Loucy (cell line): Measurements from ENCODE around the gene TSEN54.

Experiments used
- H2AFZ ChIP-seq: fragments of 200-600 bp; sonication (generic); 2 replicates; pipeline ENCODE4 v1.6.0; 2016; ENCODE audit warnings: antibody characterized with exemption, mild to moderate bottlenecking, low read length, moderate library complexity
- H3F3A ChIP-seq: fragments of 200-600 bp; 2 replicates; pipeline ENCODE4 v1.6.0; 2016; ENCODE audit warnings: antibody characterized with exemption, low read depth, mild to moderate bottlenecking
- H3K27me3 ChIP-seq: fragments of 200-600 bp; sonication (generic); 2 replicates; pipeline ENCODE4 v1.6.1; 2014; ENCODE audit warnings: low read length, mild to moderate bottlenecking; ENCODE audit not compliant: insufficient read depth, poor library complexity, severe bottlenecking
- H3K36me3 ChIP-seq: fragments of 200-600 bp; sonication (generic); 2 replicates; pipeline ENCODE4 v1.6.1; 2016; ENCODE audit warnings: low read length; ENCODE audit not compliant: insufficient read depth
- H3K4me1 ChIP-seq: fragments of 200-600 bp; sonication (generic); 2 replicates; pipeline ENCODE4 v1.5.1; 2014; ENCODE audit warnings: low read length, mild to moderate bottlenecking; ENCODE audit not compliant: insufficient read depth, poor library complexity, severe bottlenecking
- H3K4me2 ChIP-seq: fragments of 200-600 bp; sonication (generic); 2 replicates; pipeline ENCODE4 v1.6.0; 2014; ENCODE audit warnings: antibody characterized with exemption, low read length, low read depth, mild to moderate bottlenecking; ENCODE audit not compliant: poor library complexity, severe bottlenecking
- H3K4me3 ChIP-seq: fragments of 200-600 bp; sonication (generic); 2 replicates; pipeline ENCODE4 v1.5.1; 2014; ENCODE audit warnings: low read length, mild to moderate bottlenecking, mixed read lengths; ENCODE audit not compliant: poor library complexity, severe bottlenecking
- H3K79me2 ChIP-seq: fragments of 200-600 bp; sonication (generic); 2 replicates; pipeline ENCODE4 v1.6.1; 2014; ENCODE audit warnings: low read length; ENCODE audit not compliant: insufficient read depth
- H3K9ac ChIP-seq: fragments of 200-600 bp; sonication (generic); 2 replicates; pipeline ENCODE4 v1.6.0; 2014; ENCODE audit warnings: mild to moderate bottlenecking, low read depth, low read length, moderate library complexity; ENCODE audit not compliant: poor library complexity, severe bottlenecking
- H3K9me2 ChIP-seq: fragments of 200-600 bp; sonication (generic); replicated peaks from 2 replicates; pipeline ENCODE4 v1.6.1; 2016; ENCODE audit warnings: low read depth, low read length, mixed read lengths
- H3K9me3 ChIP-seq: fragments of 200-600 bp; sonication (generic); 2 replicates; pipeline ENCODE4 v1.6.1; 2014; ENCODE audit warnings: mild to moderate bottlenecking, antibody characterized with exemption, low read length, low read depth; ENCODE audit not compliant: insufficient read depth
- H4K20me1 ChIP-seq: fragments of 200-600 bp; sonication (generic); 2 replicates; pipeline ENCODE4 v1.6.0; 2014; ENCODE audit warnings: antibody characterized with exemption, low read length, mild to moderate bottlenecking; ENCODE audit not compliant: insufficient read depth, poor library complexity, severe bottlenecking
- EZH2phosphoT487 ChIP-seq: fragments of 200-600 bp; IDR thresholded peaks from 2 replicates; pipeline ENCODE4 v1.6.1; 2018; ENCODE audit warnings: antibody characterized with exemption, mild to moderate bottlenecking, moderate library complexity, borderline replicate concordance
- TF ChIP-seq, protein P1 (sequence below): fragments of 200-600 bp; sonication (generic); conservative IDR thresholded peaks from 2 replicates; pipeline ENCODE4 v1.5.1; 2014; ENCODE audit warnings: mild to moderate bottlenecking, antibody characterized with exemption, low read length

Gene TSEN54

DNA sequence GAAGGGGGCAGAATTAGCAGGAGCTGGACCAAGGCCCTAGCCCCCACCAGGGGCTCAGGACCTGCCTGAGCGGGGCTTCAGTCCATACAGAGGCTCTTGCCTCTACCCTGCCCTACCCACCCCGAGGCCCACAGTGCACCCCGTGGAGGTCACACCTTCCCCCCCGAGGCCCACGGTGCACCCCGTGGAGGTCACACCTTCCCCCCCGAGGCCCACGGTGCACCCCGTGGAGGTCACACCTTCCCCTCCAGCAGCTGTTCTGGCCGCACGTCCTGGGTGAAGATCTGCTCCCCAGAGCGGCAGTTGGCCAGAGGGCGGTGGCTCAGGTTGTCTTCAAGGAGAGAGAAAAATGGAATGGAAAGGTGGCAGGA lies 12.4 kb upstream of the TSEN54 start:
- no peaks in the 10 kb centered on the region for H3K9me3 ChIP-seq
- peaks cover 4% of the 10 kb centered on the region; the same call in 1 of the 2 replicates for H3K36me3 ChIP-seq
- no peaks in the 10 kb centered on the region for H4K20me1 ChIP-seq
- H2AFZ ChIP-seq: no peak overlapping the region
- TF ChIP-seq, protein P1, sequence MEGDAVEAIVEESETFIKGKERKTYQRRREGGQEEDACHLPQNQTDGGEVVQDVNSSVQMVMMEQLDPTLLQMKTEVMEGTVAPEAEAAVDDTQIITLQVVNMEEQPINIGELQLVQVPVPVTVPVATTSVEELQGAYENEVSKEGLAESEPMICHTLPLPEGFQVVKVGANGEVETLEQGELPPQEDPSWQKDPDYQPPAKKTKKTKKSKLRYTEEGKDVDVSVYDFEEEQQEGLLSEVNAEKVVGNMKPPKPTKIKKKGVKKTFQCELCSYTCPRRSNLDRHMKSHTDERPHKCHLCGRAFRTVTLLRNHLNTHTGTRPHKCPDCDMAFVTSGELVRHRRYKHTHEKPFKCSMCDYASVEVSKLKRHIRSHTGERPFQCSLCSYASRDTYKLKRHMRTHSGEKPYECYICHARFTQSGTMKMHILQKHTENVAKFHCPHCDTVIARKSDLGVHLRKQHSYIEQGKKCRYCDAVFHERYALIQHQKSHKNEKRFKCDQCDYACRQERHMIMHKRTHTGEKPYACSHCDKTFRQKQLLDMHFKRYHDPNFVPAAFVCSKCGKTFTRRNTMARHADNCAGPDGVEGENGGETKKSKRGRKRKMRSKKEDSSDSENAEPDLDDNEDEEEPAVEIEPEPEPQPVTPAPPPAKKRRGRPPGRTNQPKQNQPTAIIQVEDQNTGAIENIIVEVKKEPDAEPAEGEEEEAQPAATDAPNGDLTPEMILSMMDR: no peak
- TF ChIP-seq EZH2phosphoT487: no peak
- H3K79me2 ChIP-seq: no peaks in the 10 kb centered on the region
- no peaks in the 10 kb centered on the region for H3K9me2 ChIP-seq
- H3K4me2 ChIP-seq: no peak overlapping the region
- no peak overlapping the region for H3K4me3 ChIP-seq
- H3K4me1 ChIP-seq: no peaks in the 10 kb centered on the region
- H3F3A ChIP-seq: no peaks in the 10 kb centered on the region
- H3K27me3 ChIP-seq: no peaks in the 10 kb centered on the region
- H3K9ac ChIP-seq: no peak overlapping the region

DNA sequence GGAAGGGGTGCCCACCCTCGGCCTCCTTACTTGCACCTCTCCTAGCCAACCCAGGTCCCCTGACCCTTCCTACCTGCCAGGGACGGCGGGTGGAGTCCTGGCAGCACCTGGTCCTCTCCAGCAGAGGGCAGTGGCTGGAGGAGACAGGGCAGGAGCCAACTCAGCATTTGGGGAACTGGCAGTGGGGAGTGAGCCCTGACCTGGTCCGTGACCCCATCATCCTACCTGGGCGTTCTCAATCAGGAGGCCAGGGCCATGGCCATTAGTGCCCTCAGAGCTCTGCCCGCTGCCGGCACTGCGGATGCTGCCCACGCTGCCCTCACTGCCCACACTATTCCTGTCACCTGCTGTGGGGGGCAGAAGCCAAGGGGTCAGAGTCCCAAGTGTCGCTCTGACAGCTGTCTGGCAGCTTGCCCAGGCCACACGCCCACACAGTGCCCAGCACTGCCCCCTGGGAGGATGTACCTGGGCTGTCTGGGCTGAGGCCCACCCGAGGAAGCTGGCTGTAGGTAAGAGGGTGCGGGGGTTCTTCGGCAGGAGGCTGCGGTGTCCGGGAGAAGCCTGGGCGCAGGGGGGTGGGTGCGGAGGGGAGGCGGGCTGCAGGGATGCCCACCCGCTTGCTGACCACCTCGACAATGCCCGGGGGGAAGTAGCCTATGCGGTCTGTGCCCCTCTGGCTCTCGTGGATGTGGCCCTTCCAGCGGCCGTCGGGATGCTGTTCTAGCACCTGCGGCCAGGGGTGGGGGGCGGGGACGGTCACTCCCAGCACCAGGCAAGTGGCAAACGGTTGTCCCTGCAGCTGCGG lies 11.8 kb upstream of the TSEN54 start:
- Histone ChIP-seq H3K36me3 (peaks cover 4% of the 10 kb centered on the region; the same call in 1 of the 2 replicates), H3K27me3 (no peaks in the 10 kb centered on the region), H3K9me2 (no peaks in the 10 kb centered on the region), H3K79me2 (no peaks in the 10 kb centered on the region), H3K4me2 (no peak overlapping the region), H3K4me3 (no peak overlapping the region), H3K9me3 (no peaks in the 10 kb centered on the region), H3K9ac (no peak overlapping the region), H3K4me1 (no peaks in the 10 kb centered on the region), H2AFZ (no peak overlapping the region), H4K20me1 (no peaks in the 10 kb centered on the region), H3F3A (no peaks in the 10 kb centered on the region)
- TF ChIP-seq, protein P1: peak; percentile 65
- TF ChIP-seq EZH2phosphoT487: no peak

DNA sequence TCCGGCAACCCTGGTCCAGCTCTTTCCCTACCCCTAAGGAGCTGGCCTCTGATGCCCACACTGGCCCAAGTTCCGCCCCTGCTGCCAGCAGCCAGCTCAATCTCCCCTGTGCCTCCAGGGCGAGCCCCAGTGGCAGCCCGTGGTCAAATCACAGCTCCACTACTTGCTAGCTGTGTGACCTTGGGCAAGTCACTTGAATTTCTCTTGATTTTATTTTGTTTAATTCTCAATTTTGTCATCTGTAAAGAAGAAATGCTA lies 11.2 kb upstream of the TSEN54 start:
- Histone ChIP-seq H3K36me3 (peaks cover under 1% of the 10 kb centered on the region; the same call in 1 of the 2 replicates), H4K20me1 (no peaks in the 10 kb centered on the region), H3K79me2 (no peaks in the 10 kb centered on the region), H3K4me1 (no peaks in the 10 kb centered on the region), H3K9me3 (no peaks in the 10 kb centered on the region), H2AFZ (no peak overlapping the region), H3K27me3 (no peaks in the 10 kb centered on the region), H3K9ac (no peak overlapping the region), H3K4me3 (no peak overlapping the region), H3F3A (no peaks in the 10 kb centered on the region), H3K4me2 (no peak overlapping the region), H3K9me2 (no peaks in the 10 kb centered on the region)
- TF ChIP-seq EZH2phosphoT487: no peak
- TF ChIP-seq, protein P1: no peak
